Mucosa of rectum (tissue), 2 donors: ENCODE results near the gene PCDH1.

Source experiments
- H3K27ac ChIP-seq, 2 donors: one replicate each; pipeline ENCODE4 v1.7.0; 2013; ENCODE audit warnings: inconsistent platforms in 2 of 2, low read depth in 2 of 2, low read length in 2 of 2
- H3K27me3 ChIP-seq, 2 donors: one replicate each; pipeline ENCODE4 v1.7.0; 2013; ENCODE audit warnings: low read length in 2 of 2; ENCODE audit not compliant: control insufficient read depth in 2 of 2, insufficient read depth in 2 of 2
- H3K36me3 ChIP-seq, 2 donors: one replicate each; pipeline ENCODE4 v1.7.0; 2013; ENCODE audit warnings: low read length in 2 of 2; ENCODE audit not compliant: control insufficient read depth in 2 of 2, insufficient read depth in 2 of 2
- H3K4me1 ChIP-seq, 2 donors: one replicate each; pipeline ENCODE4 v1.7.0; 2013; ENCODE audit warnings: low read length in 2 of 2, mild to moderate bottlenecking in 1 of 2; ENCODE audit not compliant: control insufficient read depth in 2 of 2, insufficient read depth in 2 of 2
- H3K4me3 ChIP-seq, 2 donors: one replicate each; pipeline ENCODE4 v1.7.0; 2013; ENCODE audit warnings: low read length in 2 of 2
- H3K9ac ChIP-seq, 2 donors: one replicate each; pipeline ENCODE4 v1.7.0; 2013; ENCODE audit warnings: low read length in 2 of 2, low read depth in 1 of 2, mild to moderate bottlenecking in 1 of 2
- H3K9me3 ChIP-seq, 2 donors: one replicate each; pipeline ENCODE4 v1.7.0; 2013; ENCODE audit warnings: low read length in 2 of 2; ENCODE audit not compliant: control insufficient read depth in 2 of 2
- donor health status: healthy.
- donor health status: Normal muscosa, but diverticular disease.

PCDH1 gene

DNA sequence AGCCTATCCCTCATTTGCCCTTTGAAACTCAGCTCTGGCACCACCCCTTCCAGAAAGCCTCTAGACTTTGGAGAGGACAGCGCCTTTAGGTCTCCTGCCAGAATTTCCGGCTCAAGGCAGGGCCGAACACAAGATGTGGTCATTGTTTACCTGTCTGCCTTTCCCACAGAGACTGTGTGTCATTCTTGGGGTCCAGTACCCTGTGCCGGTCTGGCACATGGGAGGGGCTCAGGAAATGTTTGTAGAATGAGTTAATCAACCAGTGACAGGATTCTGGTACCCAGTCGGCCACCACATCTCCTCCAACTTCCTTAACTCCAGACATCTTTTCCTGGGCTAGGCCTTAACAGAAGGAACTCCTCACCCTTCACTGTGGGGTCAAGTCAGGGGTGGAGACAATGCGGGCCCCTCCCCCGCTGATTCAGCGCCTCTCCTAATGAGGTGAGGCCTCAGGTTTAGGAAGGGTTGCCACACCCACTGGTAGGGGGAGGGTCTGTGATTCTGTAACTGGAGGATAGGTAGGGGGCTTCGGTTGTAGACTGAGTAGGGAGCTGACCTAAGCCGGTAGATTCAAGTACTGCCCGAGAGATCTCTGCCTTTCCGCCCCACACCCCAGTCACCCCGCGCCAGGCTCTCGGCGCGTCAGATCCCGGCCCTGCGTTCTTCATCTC lies 29.3 kb downstream of the PCDH1 start:
- H3K27me3 ChIP-seq: peaks cover 0 to 3% of the 10 kb centered on the region in 2 donors
- no peaks in the 10 kb centered on the region for H3K36me3 ChIP-seq
- peak overlapping the region; percentile 98 to 99 for H3K27ac ChIP-seq
- peak overlapping the region; percentile 87 to 90 for H3K4me3 ChIP-seq
- peaks cover 42 to 57% of the 10 kb centered on the region in 2 donors for H3K4me1 ChIP-seq
- H3K9me3 ChIP-seq: no peaks in the 10 kb centered on the region
- H3K9ac ChIP-seq: peak overlapping the region; percentile 89 to 96

DNA sequence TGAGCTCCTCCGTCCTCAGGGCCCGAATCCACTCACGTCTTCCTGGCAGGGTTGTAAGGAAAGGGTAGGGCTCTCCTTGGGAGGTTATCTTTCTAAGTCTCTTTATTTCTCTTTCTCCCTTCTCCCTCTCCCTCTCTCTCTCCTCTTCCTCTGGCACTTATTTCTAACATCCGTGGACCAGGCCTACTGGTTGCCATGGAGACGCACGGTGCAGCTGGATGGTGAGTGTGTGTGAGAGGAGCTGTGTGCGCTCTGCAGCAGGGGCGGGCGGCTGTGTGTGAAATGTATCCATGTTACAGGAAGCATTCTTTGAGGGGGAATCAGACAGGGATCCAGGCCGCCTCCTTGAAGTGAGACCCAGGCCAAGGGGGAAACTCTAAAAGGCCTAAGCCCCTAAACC lies 32.2 kb downstream of the PCDH1 start:
- peaks cover 65 to 83% of the 10 kb centered on the region in 2 donors for H3K4me1 ChIP-seq
- peak overlapping the region in 1 of 2 donors; percentile 12 for H3K27ac ChIP-seq
- no peak overlapping the region for H3K4me3 ChIP-seq

DNA sequence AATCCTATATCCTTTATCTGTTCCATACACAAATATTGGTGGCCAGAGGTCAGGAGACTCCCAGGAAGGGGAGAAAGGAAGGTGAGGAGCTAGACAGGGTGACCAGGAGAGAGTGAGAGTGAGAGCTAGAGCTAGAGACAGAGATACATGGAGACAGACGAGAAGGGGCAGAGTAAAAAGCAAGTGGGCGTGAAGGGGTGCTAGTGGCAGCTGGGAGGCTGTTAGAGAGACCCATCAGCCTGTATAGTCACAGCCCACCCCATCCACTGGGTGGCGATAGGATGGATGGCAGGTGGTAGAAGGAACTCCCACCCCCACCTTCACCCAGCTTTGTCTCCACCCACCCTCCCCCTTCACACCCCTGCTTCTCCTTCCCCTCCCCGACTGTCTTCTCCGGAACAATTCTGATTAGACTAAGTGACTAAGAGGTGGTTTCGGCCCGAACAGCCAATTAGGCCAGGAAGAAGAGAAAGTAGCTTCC lies 32.8 kb downstream of the PCDH1 start:
- Histone ChIP-seq H3K27me3 (peaks cover 0 to 3% of the 10 kb centered on the region in 2 donors), H3K9ac (peak overlapping the region in 1 of 2 donors; percentile 30), H3K27ac (peak overlapping the region; percentile 16 to 58), H3K36me3 (no peaks in the 10 kb centered on the region), H3K4me1 (peaks cover 71 to 85% of the 10 kb centered on the region in 2 donors), H3K4me3 (no peak overlapping the region), H3K9me3 (no peaks in the 10 kb centered on the region)

More for the DNA sequence above, 32.2 kb downstream of the PCDH1 start:
- Histone ChIP-seq H3K9ac (peak overlapping the region in 1 of 2 donors; percentile 1), H3K36me3 (no peaks in the 10 kb centered on the region), H3K9me3 (no peaks in the 10 kb centered on the region), H3K27me3 (peaks cover 0 to 3% of the 10 kb centered on the region in 2 donors)

- no peaks in the 10 kb centered on the region for H3K9me3 ChIP-seq
- peaks cover 0 to 3% of the 10 kb centered on the region in 2 donors for H3K27me3 ChIP-seq
- no peaks in the 10 kb centered on the region for H3K36me3 ChIP-seq
- peaks cover 71 to 87% of the 10 kb centered on the region in 2 donors for H3K4me1 ChIP-seq
- no peak overlapping the region for H3K27ac ChIP-seq
- H3K4me3 ChIP-seq: no peak overlapping the region
- no peak overlapping the region for H3K9ac ChIP-seq
Observed at GRCh38 chr5:141844414-141845097, 33.7 kb downstream of the PCDH1 start.

GRCh38 chr5:141843156-141843927 lies 34.9 kb downstream of the PCDH1 start:
- H3K4me1 ChIP-seq: peaks cover 60 to 78% of the 10 kb centered on the region in 2 donors
- no peaks in the 10 kb centered on the region for H3K36me3 ChIP-seq
- H3K27ac ChIP-seq: peak overlapping the region; percentile 91 to 93
- H3K27me3 ChIP-seq: peaks cover 0 to 3% of the 10 kb centered on the region in 2 donors
- peak overlapping the region in 1 of 2 donors; percentile 67 for H3K9ac ChIP-seq
- H3K9me3 ChIP-seq: no peaks in the 10 kb centered on the region
- no peak overlapping the region for H3K4me3 ChIP-seq

DNA sequence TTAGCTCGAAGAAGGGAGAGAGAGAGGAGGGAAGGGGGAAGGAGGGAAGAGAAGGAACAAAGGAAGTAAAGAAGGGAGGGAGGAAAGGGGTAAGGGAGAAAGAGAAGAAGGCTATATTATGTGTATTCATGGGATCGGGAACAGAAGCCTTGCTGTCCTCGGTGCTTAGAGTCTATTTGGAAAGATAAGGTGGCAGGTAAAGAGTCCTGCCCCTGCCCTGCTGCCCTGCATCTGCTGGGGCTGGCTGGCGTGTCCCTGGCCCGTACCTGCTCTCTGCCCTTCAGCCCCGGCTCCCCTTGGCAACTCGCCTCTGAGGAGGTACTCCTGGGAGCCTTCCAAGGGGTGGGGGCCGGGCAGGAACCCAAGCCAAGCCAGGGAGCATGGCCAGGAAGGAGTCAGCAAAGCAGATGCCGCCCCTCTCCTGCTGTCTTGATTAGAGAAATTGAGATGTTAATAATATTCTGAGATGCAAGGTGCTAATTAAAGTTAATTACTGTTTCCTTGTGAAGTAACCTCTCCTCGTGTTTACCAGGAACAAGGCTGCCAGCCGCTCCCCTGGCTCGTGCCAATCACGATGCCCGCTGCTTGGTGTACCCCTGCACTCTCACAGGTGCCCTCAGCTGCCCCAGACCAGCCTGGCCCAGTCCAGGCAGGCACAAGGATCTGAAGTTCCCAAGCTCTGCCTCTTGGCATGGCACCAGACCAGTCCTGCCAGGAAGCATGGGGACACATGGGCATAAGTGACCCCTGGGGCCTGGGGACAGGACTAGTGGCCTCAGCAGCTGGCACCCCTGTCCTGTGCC lies 36.6 kb downstream of the PCDH1 start:
- H3K9ac ChIP-seq: peak overlapping the region; percentile 64 to 67
- H3K27ac ChIP-seq: peak overlapping the region; percentile 91 to 93
- H3K36me3 ChIP-seq: peaks cover 0 to 3% of the 10 kb centered on the region in 2 donors
- H3K27me3 ChIP-seq: peaks cover 0 to 3% of the 10 kb centered on the region in 2 donors
- no peaks in the 10 kb centered on the region for H3K9me3 ChIP-seq
- H3K4me3 ChIP-seq: peak overlapping the region in 1 of 2 donors; percentile 31
- H3K4me1 ChIP-seq: peaks cover 50 to 67% of the 10 kb centered on the region in 2 donors

- peak overlapping the region; percentile 64 to 67 for H3K9ac ChIP-seq
- peak overlapping the region; percentile 91 to 93 for H3K27ac ChIP-seq
- peaks cover 0 to 5% of the 10 kb centered on the region in 2 donors for H3K36me3 ChIP-seq
- H3K4me1 ChIP-seq: peaks cover 47 to 63% of the 10 kb centered on the region in 2 donors
- H3K4me3 ChIP-seq: peak overlapping the region; percentile 17 to 31
- H3K27me3 ChIP-seq: peaks cover 0 to 3% of the 10 kb centered on the region in 2 donors
- no peaks in the 10 kb centered on the region for H3K9me3 ChIP-seq
Observed at GRCh38 chr5:141840826-141841360, 37.3 kb downstream of the PCDH1 start.

DNA sequence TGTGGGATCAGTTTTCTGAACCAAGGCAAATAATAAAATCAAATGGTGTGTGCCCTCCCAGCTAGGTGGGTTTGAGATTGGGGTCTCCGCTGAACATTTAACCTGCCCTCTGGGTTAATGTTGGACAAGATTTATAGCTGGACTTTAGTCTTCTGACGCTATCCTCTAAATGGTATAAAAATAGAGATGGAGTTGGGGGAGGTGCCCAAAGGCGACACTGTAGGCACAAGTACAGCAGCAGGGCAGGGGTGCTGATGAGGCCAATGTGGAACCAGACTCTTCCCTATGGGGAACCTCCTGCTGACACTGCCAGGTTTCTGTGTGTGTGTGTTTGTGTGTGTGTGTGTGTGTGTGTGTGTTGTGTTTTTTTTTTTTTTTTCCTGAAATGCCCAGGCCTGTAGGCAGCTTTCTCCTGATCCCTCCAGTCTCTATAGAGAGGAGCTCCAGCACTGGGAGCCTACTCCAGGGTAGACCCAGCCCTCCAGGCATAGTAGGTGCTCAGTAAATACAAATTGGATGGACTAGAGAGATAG lies 37.9 kb downstream of the PCDH1 start:
- peaks cover 43 to 60% of the 10 kb centered on the region in 2 donors for H3K4me1 ChIP-seq
- peak overlapping the region; percentile 91 to 93 for H3K27ac ChIP-seq
- H3K9ac ChIP-seq: peak overlapping the region; percentile 8 to 67
- H3K27me3 ChIP-seq: peaks cover 0 to 3% of the 10 kb centered on the region in 2 donors
- H3K4me3 ChIP-seq: peak overlapping the region in 1 of 2 donors; percentile 17
- H3K36me3 ChIP-seq: peaks cover 0 to 5% of the 10 kb centered on the region in 2 donors
- H3K9me3 ChIP-seq: no peaks in the 10 kb centered on the region

DNA sequence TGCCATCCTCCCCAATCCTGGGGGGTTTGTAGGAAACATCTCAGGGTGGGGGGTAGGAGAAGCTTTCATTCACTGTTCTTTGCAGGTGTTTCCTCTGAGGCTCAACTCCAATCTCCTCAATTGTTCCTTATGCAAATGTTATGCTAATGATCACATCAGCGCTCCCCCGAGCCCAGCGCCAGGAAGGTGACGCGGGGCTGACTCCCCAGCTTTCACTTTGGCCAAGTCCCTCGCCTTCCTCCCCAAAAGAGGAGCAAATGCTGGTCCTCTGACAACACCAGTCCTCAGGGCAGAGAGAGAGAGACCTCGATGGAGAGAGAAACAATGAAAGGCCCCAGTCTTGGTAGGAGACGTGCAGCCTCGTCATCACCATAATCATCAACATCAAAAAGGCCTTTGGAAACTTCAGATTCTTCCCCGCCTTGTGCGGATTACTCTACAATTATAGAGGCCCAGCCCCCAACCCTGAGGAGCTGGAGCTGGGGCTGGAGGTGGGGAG lies 39.1 kb downstream of the PCDH1 start:
- Histone ChIP-seq H3K36me3 (peaks cover 0 to 5% of the 10 kb centered on the region in 2 donors), H3K27me3 (no peaks in the 10 kb centered on the region), H3K9ac (no peak overlapping the region), H3K4me1 (peaks cover 31 to 47% of the 10 kb centered on the region in 2 donors), H3K27ac (no peak overlapping the region), H3K9me3 (no peaks in the 10 kb centered on the region), H3K4me3 (no peak overlapping the region)
